SH-SY5Y (cell line): ENCODE measurements around the gene IMMP1L.

Experiments used
- GATA2 ChIP-seq: IDR thresholded peaks from 2 replicates; pipeline ENCODE4 v1.6.1; 2011; ENCODE audit warnings: mild to moderate bottlenecking, low read depth, low read length
- GATA3 ChIP-seq: IDR thresholded peaks from 2 replicates; pipeline ENCODE4 v1.6.1; 2011; ENCODE audit warnings: low read depth, mild to moderate bottlenecking, low read length, moderate library complexity

GRCh38 chr11:31383116-31383515 is 126.3 kb downstream of the IMMP1L start:
- TF ChIP-seq GATA3 (no peak), GATA2 (no peak)
